GM12878 (cell line): ENCODE data around the gene NMBR. TPM values are rescaled to one million over a fixed set of nuclear protein-coding genes. Genes with fewer than 3 reads are reported as not detected.

Source experiments
- ATAC-seq: fragments of 200-7000 bp; cut with Tn5 transposase; 3 replicates; pipeline ENCODE4 v1.9.1; 2020; ENCODE audit warnings: mild to moderate bottlenecking, moderate library complexity
- BruUV-seq: library from RNA; stranded (reverse); fragments of 400-500 nt; replicated peaks from 2 replicates; lab custom pipeline; 2021; lab: Mats Ljungman, UMichigan
- CTCF ChIA-PET: fragments of 300-600 bp; sonication (Branson Sonifier 250); formaldehyde crosslinking; extraction: SDS; loops from one replicate; lab custom pipeline; 2021; ENCODE audit warnings: inconsistent platforms; lab: Yijun Ruan, JAX
- POLR2A ChIA-PET: fragments of 350-600 bp; formaldehyde crosslinking; extraction: SDS; loops from one replicate; lab custom pipeline; 2021; ENCODE audit warnings: inconsistent platforms; lab: Charles Lee
- RAD21 ChIA-PET: fragments of 300-600 bp; sonication (Branson Sonifier 250); formaldehyde crosslinking; loops from one replicate; lab custom pipeline; 2023; ENCODE audit warnings: antibody characterized with exemption; ENCODE audit not compliant: unreplicated experiment; lab: Charles Lee
- SMC1A ChIA-PET: fragments of 300-600 bp; sonication (Branson Sonifier 250); formaldehyde crosslinking; loops from one replicate; lab custom pipeline; 2023; ENCODE audit not compliant: unreplicated experiment, uncharacterized antibody; lab: Charles Lee
- DNase-seq: peaks from one replicate; pipeline ENCODE4 v3.0.0-alpha.2; 2011; ENCODE audit warnings: low read depth, low spot score
- FAIRE-seq: peaks from 3 replicates; lab custom pipeline; 2011; peaks lifted over from hg19 to GRCh38; lab: Jason Lieb, UNC
- H2AFZ ChIP-seq: 2 replicates; pipeline ENCODE4 v1.6.0; 2011; ENCODE audit warnings: low read depth, low read length, control low read depth; ENCODE audit not compliant: control insufficient read depth
- H3K27ac ChIP-seq: 2 replicates; pipeline ENCODE4 v1.5.1; 2011; ENCODE audit warnings: control low read depth; ENCODE audit not compliant: control insufficient read depth, insufficient read depth
- H3K27me3 ChIP-seq, 2 experiments: replicated peaks in 1 of 2; 2 replicates each; pipeline versions ENCODE4 v1.6.0 to v1.6.1; 2011; ENCODE audit warnings: low read length in 1 of 2; ENCODE audit not compliant: control insufficient read depth in 2 of 2, insufficient read depth in 2 of 2
- H3K36me3 ChIP-seq, 2 experiments: 2 replicates each; pipeline ENCODE4 v1.5.1; 2011; ENCODE audit warnings: low read length in 1 of 2; ENCODE audit not compliant: control insufficient read depth in 2 of 2, insufficient read depth in 2 of 2
- H3K4me1 ChIP-seq: 2 replicates; pipeline ENCODE4 v1.6.1; 2011; ENCODE audit warnings: mild to moderate bottlenecking, low read length, moderate library complexity, mixed read lengths; ENCODE audit not compliant: control insufficient read depth, insufficient read depth
- H3K4me2 ChIP-seq: 2 replicates; pipeline ENCODE4 v1.6.0; 2011; ENCODE audit warnings: control low read depth; ENCODE audit not compliant: control insufficient read depth, insufficient read depth
- H3K4me3 ChIP-seq: fragments of 200-600 bp; sonication (generic); 2 replicates; pipeline ENCODE4 v1.5.1; 2016
- H3K79me2 ChIP-seq: 2 replicates; pipeline ENCODE4 v1.6.0; 2011; ENCODE audit warnings: low read length; ENCODE audit not compliant: control insufficient read depth, insufficient read depth
- H3K9ac ChIP-seq: 2 replicates; pipeline ENCODE4 v1.8.0; 2011; ENCODE audit warnings: low read length, control low read depth, mixed read lengths; ENCODE audit not compliant: control insufficient read depth, insufficient read depth
- H3K9me3 ChIP-seq: replicated peaks from 3 replicates; pipeline ENCODE4 v1.5.1; 2011; ENCODE audit warnings: mild to moderate bottlenecking, low read length; ENCODE audit not compliant: control insufficient read depth, insufficient read depth
- H4K20me1 ChIP-seq: 2 replicates; pipeline ENCODE4 v1.6.0; 2011; ENCODE audit not compliant: control insufficient read depth, insufficient read depth
- ESRRA ChIP-seq: IDR thresholded peaks from 2 replicates; pipeline ENCODE4 v1.6.1; 2012; ENCODE audit warnings: mild to moderate bottlenecking, low read length, improper control_type of control experiment
- EZH2 ChIP-seq: IDR thresholded peaks from 2 replicates; pipeline ENCODE4 v1.6.1; 2012; ENCODE audit warnings: low read depth, mild to moderate bottlenecking, control low read depth, inconsistent platforms, low read length, borderline replicate concordance; ENCODE audit not compliant: control insufficient read depth
- FOS ChIP-seq: IDR thresholded peaks from 3 replicates; pipeline ENCODE4 v1.6.1; 2011; ENCODE audit warnings: borderline replicate concordance; ENCODE audit not compliant: insufficient read length; ENCODE audit errors: extremely low read depth
- GATAD2B ChIP-seq: fragments of 450-650 bp; conservative IDR thresholded peaks from 2 replicates; pipeline ENCODE4 v1.6.1; 2017; ENCODE audit warnings: low read depth, mild to moderate bottlenecking, moderate library complexity
- IKZF2 ChIP-seq, 2 experiments: fragments of 450-650 bp; IDR thresholded peaks; 2 replicates each; pipeline ENCODE4 v1.6.1; 2017; ENCODE audit warnings: mild to moderate bottlenecking in 2 of 2, moderate library complexity in 2 of 2
- MEF2A ChIP-seq: IDR thresholded peaks from 2 replicates; pipeline ENCODE4 v1.6.1; 2011; ENCODE audit warnings: low read depth, mild to moderate bottlenecking, low read length, moderate library complexity; ENCODE audit not compliant: insufficient read depth
- MTA2 ChIP-seq: fragments of 450-650 bp; IDR thresholded peaks from 2 replicates; pipeline ENCODE4 v1.6.1; 2016; ENCODE audit warnings: low read depth, mild to moderate bottlenecking, moderate library complexity
- NFYA ChIP-seq: IDR thresholded peaks from 2 replicates; pipeline ENCODE4 v1.6.1; 2011; ENCODE audit warnings: low read depth, mild to moderate bottlenecking, low read length, improper control_type of control experiment, borderline replicate concordance
- PAX5 ChIP-seq: IDR thresholded peaks from 2 replicates; pipeline ENCODE4 v1.6.1; 2011; ENCODE audit warnings: low read depth, low read length, borderline replicate concordance
- REST ChIP-seq: IDR thresholded peaks from 2 replicates; pipeline ENCODE4 v1.6.1; 2012; ENCODE audit warnings: mild to moderate bottlenecking, low read depth, low read length
- SMC3 ChIP-seq: IDR thresholded peaks from 2 replicates; pipeline ENCODE4 v1.6.1; 2011; ENCODE audit warnings: low read length, improper control_type of control experiment, borderline replicate concordance
- STAT1 ChIP-seq: fragments of 450-650 bp; conservative IDR thresholded peaks from 2 replicates; pipeline ENCODE4 v1.6.1; 2014; ENCODE audit warnings: antibody characterized with exemption, mild to moderate bottlenecking
- TCF3 ChIP-seq: IDR thresholded peaks from 2 replicates; pipeline ENCODE4 v1.6.1; 2012; ENCODE audit warnings: low read depth, mild to moderate bottlenecking, low read length, borderline replicate concordance; ENCODE audit not compliant: insufficient read depth
- WGBS: methylation state at CpG from one replicate; pipeline ENCODE4 v1.1.6; 2016; ENCODE audit warnings: low lambda C conversion rate; ENCODE audit not compliant: insufficient replicate concordance, insufficient coverage; ENCODE audit errors: missing lambda C conversion rate; 5-methylcytosine and 5-hydroxymethylcytosine counted together
- in situ Hi-C: fragments of 300-500 bp; cut with MboI; formaldehyde crosslinking; loops from 9 replicates; pipeline ENCODE4 v1.14.3; 2018; ENCODE audit warnings: mixed read lengths
- intact Hi-C: fragments of 100-400 bp; cut with micrococcal nuclease; formaldehyde crosslinking; loops from one replicate; pipeline ENCODE4 v1.14.2; 2022; ENCODE audit not compliant: unreplicated experiment
- polyA plus RNA-seq, 11 experiments: library from polyadenylated mRNA; depleted of rRNA in 4 of 11; unstranded in 6 of 11; stranded (reverse) in 5 of 11; fragments of >200 nt; fragmentation: Nextera tagmentation in 4 of 11; fragmentation: Illumina TruSeq in 1 of 11; extraction: Ambion mirVana in 4 of 11; extraction: Trizol in 1 of 11; gene quantifications; 1 replicate in 1 of 11; 2 replicates in 10 of 11; pipeline versions ENCODE4 v1.2.1 to v1.2.3, GENCODE V29; 2011 to 2016; ENCODE audit warnings: inconsistent platforms in 2 of 11, missing spikeins in 2 of 11, low read depth in 1 of 11
- total RNA-seq, 4 experiments: library from RNA; depleted of rRNA in 3 of 4; stranded (reverse); fragments of >200 nt in 3 of 4; fragmentation: Illumina TruSeq in 1 of 4; extraction: Trizol in 1 of 4; gene quantifications; 2 replicates each; pipeline versions ENCODE4 v1.2.1 to v1.2.3, GENCODE V29; 2013 to 2021
- TF ChIP-seq, protein P1 (sequence below): IDR thresholded peaks from 2 replicates; pipeline ENCODE4 v1.6.1; 2012; ENCODE audit warnings: improper control_type of control experiment, low read depth, low read length; ENCODE audit not compliant: insufficient replicate concordance
- TF ChIP-seq, protein P2 (sequence below): IDR thresholded peaks from 2 replicates; pipeline ENCODE4 v1.6.1; 2012; ENCODE audit warnings: low read length, inconsistent platforms

Gene NMBR
- total and polyA plus RNA-seq, 10 of the 15 experiments (the other 5 are each of a cell fraction or from before 2014, with no cell fraction given) = not detected

DNA sequence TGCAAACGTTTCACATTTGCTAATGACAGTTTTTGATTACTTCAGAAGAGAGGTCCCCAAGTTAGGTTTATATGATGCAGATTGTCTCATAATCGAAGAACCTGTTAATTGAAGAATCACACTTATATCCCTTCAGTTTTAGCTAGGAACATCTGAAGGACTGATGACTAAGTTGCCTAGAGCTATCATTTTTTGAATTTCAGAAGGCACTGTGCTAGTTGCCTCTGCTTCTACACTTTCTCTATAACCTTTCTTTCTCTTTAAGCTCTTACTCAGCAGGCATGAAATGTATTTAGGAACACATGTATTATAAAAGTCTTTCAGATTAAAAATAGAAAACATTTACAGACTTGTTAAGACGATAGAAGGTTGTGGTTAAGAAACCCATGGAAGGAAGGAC lies 28.6 kb downstream of the NMBR start:
- no peak overlapping the region for H3K27ac ChIP-seq
- no peaks in the 10 kb centered on the region for H3K79me2 ChIP-seq
- BruUV-seq = no TSS peak
- no peak for DNase-seq
- no peaks in the 10 kb centered on the region for H3K27me3 ChIP-seq
- ChIA-PET SMC1A (interaction anchor here (1.3 kb wide), 1 partner anchor 128 kb away, joined by 3 read pairs; no protein-coding TSS in a partner anchor), CTCF (no interaction called here), RAD21 (no interaction called here), POLR2A (no interaction called here)
- H2AFZ ChIP-seq = no peak overlapping the region
- intact Hi-C loops = no loop called here
- H4K20me1 ChIP-seq = no peaks in the 10 kb centered on the region
- H3K9me3 ChIP-seq = no peaks in the 10 kb centered on the region
- no peaks in the 10 kb centered on the region for H3K4me1 ChIP-seq
- no peak for FAIRE-seq
- no peak overlapping the region for H3K4me3 ChIP-seq
- WGBS = 5% methylated on average over 3 of the region's 3 CpGs
- no peak for ATAC-seq
- no peaks in the 10 kb centered on the region for H3K36me3 ChIP-seq
- H3K4me2 ChIP-seq = no peak overlapping the region
- in situ Hi-C loops = loop anchor here (5.0 to 10.0 kb wide), 2 partner anchors 131 to 444 kb away; no protein-coding TSS in a partner anchor
- H3K9ac ChIP-seq = no peak overlapping the region
- TF ChIP-seq NFYA (no peak), SMC3 (no peak), FOS (no peak), PAX5 (no peak), REST (no peak), IKZF2 (IDR thresholded peaks at IDR 0.05) (no peak), EZH2 (no peak), MTA2 (no peak), ESRRA (no peak), MEF2A (no peak), TCF3 (no peak), STAT1 (no peak), GATAD2B (no peak)
- TF ChIP-seq, protein P1, sequence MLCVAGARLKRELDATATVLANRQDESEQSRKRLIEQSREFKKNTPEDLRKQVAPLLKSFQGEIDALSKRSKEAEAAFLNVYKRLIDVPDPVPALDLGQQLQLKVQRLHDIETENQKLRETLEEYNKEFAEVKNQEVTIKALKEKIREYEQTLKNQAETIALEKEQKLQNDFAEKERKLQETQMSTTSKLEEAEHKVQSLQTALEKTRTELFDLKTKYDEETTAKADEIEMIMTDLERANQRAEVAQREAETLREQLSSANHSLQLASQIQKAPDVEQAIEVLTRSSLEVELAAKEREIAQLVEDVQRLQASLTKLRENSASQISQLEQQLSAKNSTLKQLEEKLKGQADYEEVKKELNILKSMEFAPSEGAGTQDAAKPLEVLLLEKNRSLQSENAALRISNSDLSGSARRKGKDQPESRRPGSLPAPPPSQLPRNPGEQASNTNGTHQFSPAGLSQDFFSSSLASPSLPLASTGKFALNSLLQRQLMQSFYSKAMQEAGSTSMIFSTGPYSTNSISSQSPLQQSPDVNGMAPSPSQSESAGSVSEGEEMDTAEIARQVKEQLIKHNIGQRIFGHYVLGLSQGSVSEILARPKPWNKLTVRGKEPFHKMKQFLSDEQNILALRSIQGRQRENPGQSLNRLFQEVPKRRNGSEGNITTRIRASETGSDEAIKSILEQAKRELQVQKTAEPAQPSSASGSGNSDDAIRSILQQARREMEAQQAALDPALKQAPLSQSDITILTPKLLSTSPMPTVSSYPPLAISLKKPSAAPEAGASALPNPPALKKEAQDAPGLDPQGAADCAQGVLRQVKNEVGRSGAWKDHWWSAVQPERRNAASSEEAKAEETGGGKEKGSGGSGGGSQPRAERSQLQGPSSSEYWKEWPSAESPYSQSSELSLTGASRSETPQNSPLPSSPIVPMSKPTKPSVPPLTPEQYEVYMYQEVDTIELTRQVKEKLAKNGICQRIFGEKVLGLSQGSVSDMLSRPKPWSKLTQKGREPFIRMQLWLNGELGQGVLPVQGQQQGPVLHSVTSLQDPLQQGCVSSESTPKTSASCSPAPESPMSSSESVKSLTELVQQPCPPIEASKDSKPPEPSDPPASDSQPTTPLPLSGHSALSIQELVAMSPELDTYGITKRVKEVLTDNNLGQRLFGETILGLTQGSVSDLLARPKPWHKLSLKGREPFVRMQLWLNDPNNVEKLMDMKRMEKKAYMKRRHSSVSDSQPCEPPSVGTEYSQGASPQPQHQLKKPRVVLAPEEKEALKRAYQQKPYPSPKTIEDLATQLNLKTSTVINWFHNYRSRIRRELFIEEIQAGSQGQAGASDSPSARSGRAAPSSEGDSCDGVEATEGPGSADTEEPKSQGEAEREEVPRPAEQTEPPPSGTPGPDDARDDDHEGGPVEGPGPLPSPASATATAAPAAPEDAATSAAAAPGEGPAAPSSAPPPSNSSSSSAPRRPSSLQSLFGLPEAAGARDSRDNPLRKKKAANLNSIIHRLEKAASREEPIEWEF = no peak
- TF ChIP-seq, protein P2, sequence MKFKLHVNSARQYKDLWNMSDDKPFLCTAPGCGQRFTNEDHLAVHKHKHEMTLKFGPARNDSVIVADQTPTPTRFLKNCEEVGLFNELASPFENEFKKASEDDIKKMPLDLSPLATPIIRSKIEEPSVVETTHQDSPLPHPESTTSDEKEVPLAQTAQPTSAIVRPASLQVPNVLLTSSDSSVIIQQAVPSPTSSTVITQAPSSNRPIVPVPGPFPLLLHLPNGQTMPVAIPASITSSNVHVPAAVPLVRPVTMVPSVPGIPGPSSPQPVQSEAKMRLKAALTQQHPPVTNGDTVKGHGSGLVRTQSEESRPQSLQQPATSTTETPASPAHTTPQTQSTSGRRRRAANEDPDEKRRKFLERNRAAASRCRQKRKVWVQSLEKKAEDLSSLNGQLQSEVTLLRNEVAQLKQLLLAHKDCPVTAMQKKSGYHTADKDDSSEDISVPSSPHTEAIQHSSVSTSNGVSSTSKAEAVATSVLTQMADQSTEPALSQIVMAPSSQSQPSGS = no peak
